Adrenal gland (tissue), 12 donors: ENCODE measurements around the gene KMT2E. TPM values are rescaled to one million over a fixed set of nuclear protein-coding genes. Genes with fewer than 3 reads are reported as not detected.

ENCODE experiments used
- DNase-seq, 7 donors: peaks; one replicate each; pipeline ENCODE4 v3.0.0-alpha.2; 2019 to 2020
- H3K27ac ChIP-seq, 5 donors: fragments of 200-600 bp; sonication (generic) in 4 of 5; 1 replicate in 3 of 5; 2 replicates in 2 of 5; pipeline versions ENCODE4 v1.5.1 to v1.8.0; 2016 to 2020; ENCODE audit warnings: mild to moderate bottlenecking in 1 of 5
- H3K27me3 ChIP-seq: fragments of 200-600 bp; 2 replicates; pipeline ENCODE4 v1.8.0; 2021
- H3K36me3 ChIP-seq, 2 donors: fragments of 200-600 bp; replicated peaks in 1 of 2; 1 replicate in 1 of 2; 2 replicates in 1 of 2; pipeline versions ENCODE4 v1.5.1 to v1.8.0; 2018 to 2022
- H3K4me1 ChIP-seq, 2 donors: fragments of 200-600 bp; replicated peaks in 1 of 2; 1 replicate in 1 of 2; 2 replicates in 1 of 2; pipeline versions ENCODE4 v1.5.1 to v1.8.0; 2018 to 2021
- H3K4me3 ChIP-seq, 4 donors: fragments of 200-600 bp; sonication (generic) in 3 of 4; one replicate each; pipeline ENCODE4 v1.5.1; 2016 to 2018
- H3K9me3 ChIP-seq, 3 donors: fragments of 200-600 bp; sonication (generic) in 1 of 3; replicated peaks in 1 of 3; 1 replicate in 2 of 3; 2 replicates in 1 of 3; pipeline versions ENCODE4 v1.5.1 to v1.8.0; 2016 to 2021
- CTCF ChIP-seq, 6 experiments: fragments of 450-650 bp in 4 of 6; fragments of 200-600 bp in 2 of 6; sonication (generic) in 1 of 6; IDR thresholded peaks; 1 replicate in 5 of 6; 2 replicates in 1 of 6; pipeline versions ENCODE4 v1.5.1 to v1.8.0; 2016 to 2021; ENCODE audit warnings: antibody characterized with exemption in 6 of 6, mild to moderate bottlenecking in 2 of 6, moderate library complexity in 1 of 6
- POLR2A ChIP-seq, 2 donors: fragments of 450-650 bp; IDR thresholded peaks; one replicate each; pipeline ENCODE4 v1.6.1; 2017; ENCODE audit warnings: antibody characterized with exemption in 2 of 2, mild to moderate bottlenecking in 2 of 2, moderate library complexity in 1 of 2
- WGBS, 4 donors: extraction: QIAGEN DNeasy Blood & Tissue Kit in 2 of 4; methylation state at CpG; one replicate each; pipeline versions ENCODE4 v1.1.5 to v1.1.7; 2013 to 2017; 5-methylcytosine and 5-hydroxymethylcytosine counted together
- intact Hi-C, 2 donors: fragments of 100-400 bp; cut with DNase I; formaldehyde crosslinking; loops; one replicate each; pipeline versions ENCODE4 v1.14.1 to v1.15.0; 2022 to 2023
- polyA plus RNA-seq, 3 donors: library from polyadenylated mRNA; stranded (reverse); fragments of 200-250 nt in 2 of 3; fragments of 350-450 nt in 1 of 3; fragmentation: Illumina TruSeq in 1 of 3; extraction: RNeasy Lipid Tissue Mini Kit (QIAGEN cat#74804) in 1 of 3; gene quantifications; one replicate each; pipeline ENCODE4 v1.2.3, GENCODE V29; 2013 to 2014
- total RNA-seq, 9 donors: library from RNA; depleted of rRNA in 4 of 9; stranded (reverse); fragments of >200 nt in 4 of 9; fragments of 120-200 nt in 1 of 9; fragmentation: NEBNext Ultra II Directional in 1 of 9; extraction: Animal tissue kit (Norgen Biotek cat#: 25700) in 1 of 9; gene quantifications; one replicate each; pipeline versions ENCODE4 v1.1.0 to v1.2.4, GENCODE V29; 2013 to 2023
- donor health status: healthy with polysubstance abuse.
- donor health status: Bipolar disorder and iron deficiency.
- donor health status: DM: yes; HTN: yes; CAD: no.
- donor health status: DM: no; HTN: no; CAD: no.
- donor health status: DM: no; HTN: no; CAD: no.
- donor health status: DM: yes; HTN: yes; CAD: no.

The KMT2E gene
- total and polyA plus RNA-seq, 12 donors: 14.4 to 98.0 (median 48.4) TPM

- WGBS, 4 donors: 68 to 82% (median 71%) methylated on average over 8 to 9 of the region's 9 CpGs
- no peak for DNase-seq
- no peak overlapping the region for H3K4me3 ChIP-seq
- H3K27me3 ChIP-seq: no peaks in the 10 kb centered on the region
- H3K9me3 ChIP-seq: no peaks in the 10 kb centered on the region
- TF ChIP-seq CTCF (IDR thresholded peaks at IDR 0.05) (no peak), POLR2A (IDR thresholded peaks at IDR 0.05) (no peak)
- peaks cover 0 to 9% of the 10 kb centered on the region in 2 donors for H3K4me1 ChIP-seq
- peaks cover 0 to 19% of the 10 kb centered on the region in 2 donors for H3K36me3 ChIP-seq
- intact Hi-C loops: no loop called here
- no peak overlapping the region for H3K27ac ChIP-seq
These were observed 104.9 kb downstream of the KMT2E start for GRCh38 chr7:105118612-105119600.

DNA sequence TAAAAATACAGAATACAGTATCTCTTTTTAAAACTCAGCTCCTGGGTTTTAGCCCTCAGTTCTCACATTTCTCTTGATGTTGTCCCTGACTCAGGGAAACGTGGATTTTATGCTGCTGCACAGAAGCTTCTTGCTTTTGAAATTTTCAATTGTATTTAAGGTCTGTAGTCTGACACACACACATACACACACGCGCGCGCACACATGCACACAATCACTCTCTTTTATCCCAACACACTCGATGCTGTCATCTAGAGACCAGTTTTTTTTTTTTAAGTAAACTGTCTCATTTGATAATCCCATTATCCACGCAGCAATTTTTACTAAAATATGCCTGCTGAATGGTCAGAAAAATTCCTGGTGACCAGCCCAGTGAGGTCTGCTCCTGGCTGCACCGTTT, 108.6 kb downstream of the KMT2E start:
- peaks cover 0 to 9% of the 10 kb centered on the region in 2 donors for H3K4me1 ChIP-seq
- no peak for DNase-seq
- H3K4me3 ChIP-seq: no peak overlapping the region
- no peak overlapping the region for H3K27ac ChIP-seq
- intact Hi-C loops: no loop called here
- no peaks in the 10 kb centered on the region for H3K27me3 ChIP-seq
- H3K9me3 ChIP-seq: no peaks in the 10 kb centered on the region
- H3K36me3 ChIP-seq: no peaks in the 10 kb centered on the region
- WGBS, 4 donors: 77 to 80% (median 79%) methylated on average over 8 of the region's 8 CpGs
- TF ChIP-seq CTCF (IDR thresholded peaks at IDR 0.05) (no peak), POLR2A (IDR thresholded peaks at IDR 0.05) (no peak)

DNA sequence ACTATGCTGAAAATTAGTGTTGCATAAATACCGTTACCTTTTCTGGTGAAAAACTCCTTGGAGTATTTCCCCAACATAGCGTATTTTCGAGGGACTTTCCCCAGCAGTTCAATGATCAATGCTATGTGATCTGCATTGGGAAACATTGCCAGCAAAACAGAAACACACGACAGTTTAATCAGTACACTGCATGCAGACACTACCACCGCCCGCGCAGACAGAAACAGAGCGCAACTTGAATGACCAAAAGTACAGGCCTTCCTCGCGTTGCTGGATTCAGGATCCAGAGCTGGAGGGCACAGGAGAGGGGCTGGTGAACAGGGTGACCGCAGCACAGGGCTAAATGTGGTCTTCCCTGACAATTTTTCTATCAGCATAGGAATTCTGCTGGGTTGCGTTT, 111.7 kb downstream of the KMT2E start:
- 95 to 98% (median 96%) methylated on average over 12 of the region's 12 CpGs for WGBS, 4 donors
- peaks cover 0 to 7% of the 10 kb centered on the region in 2 donors for H3K36me3 ChIP-seq
- intact Hi-C loops: no loop called here
- no peaks in the 10 kb centered on the region for H3K9me3 ChIP-seq
- no peaks in the 10 kb centered on the region for H3K27me3 ChIP-seq
- H3K4me1 ChIP-seq: no peaks in the 10 kb centered on the region
- no peak for DNase-seq
- TF ChIP-seq POLR2A (IDR thresholded peaks at IDR 0.05): no peak
- TF ChIP-seq CTCF (IDR thresholded peaks at IDR 0.05): no peak
- H3K27ac ChIP-seq: no peak overlapping the region
- H3K4me3 ChIP-seq: no peak overlapping the region

- TF ChIP-seq POLR2A (IDR thresholded peaks at IDR 0.05) (no peak), CTCF (IDR thresholded peaks at IDR 0.05) (no peak)
- no peak overlapping the region for H3K27ac ChIP-seq
- DNase-seq: no peak
- intact Hi-C loops: no loop called here
- H3K4me3 ChIP-seq: no peak overlapping the region
- 88 to 90% (median 89%) methylated on average over 4 of the region's 4 CpGs for WGBS, 4 donors
- H3K9me3 ChIP-seq: no peaks in the 10 kb centered on the region
- H3K36me3 ChIP-seq: peaks cover 0 to 7% of the 10 kb centered on the region in 2 donors
- peaks cover under 1 to 2% of the 10 kb centered on the region in 2 donors for H3K4me1 ChIP-seq
- no peaks in the 10 kb centered on the region for H3K27me3 ChIP-seq
These were observed 112.5 kb downstream of the KMT2E start for GRCh38 chr7:105126436-105126975.
